GM21619 (cell line): Measurements from ENCODE around the gene BARX1.

Source experiments
- ATAC-seq: cut with Tn5 transposase; IDR thresholded peaks from one replicate; pipeline ENCODE4 v1.9.1; 2021; ENCODE audit not compliant: unreplicated experiment

The BARX1 gene

GRCh38 chr9:93929231-93929630 lies 25.9 kb downstream of the BARX1 start:
- ATAC-seq = no peak

GRCh38 chr9:93922535-93922934 lies 32.6 kb downstream of the BARX1 start:
- ATAC-seq = no peak

- ATAC-seq = no peak
Observed at GRCh38 chr9:93920131-93920800, 34.9 kb downstream of the BARX1 start.

GRCh38 chr9:93918061-93918460 lies 37.1 kb downstream of the BARX1 start:
- no peak for ATAC-seq

GRCh38 chr9:93917121-93917853 lies 37.9 kb downstream of the BARX1 start:
- ATAC-seq = no peak

GRCh38 chr9:93916358-93916757 lies 38.8 kb downstream of the BARX1 start:
- ATAC-seq = no peak

GRCh38 chr9:93911801-93912554 lies 43.2 kb downstream of the BARX1 start:
- ATAC-seq = no peak

GRCh38 chr9:93911136-93911745 lies 43.9 kb downstream of the BARX1 start:
- no peak for ATAC-seq

GRCh38 chr9:93910598-93910997 lies 44.6 kb downstream of the BARX1 start:
- ATAC-seq = no peak

- no peak for ATAC-seq
Observed at GRCh38 chr9:93910196-93910595, 45.0 kb downstream of the BARX1 start.

GRCh38 chr9:93909242-93909616 lies 45.9 kb downstream of the BARX1 start:
- ATAC-seq = no peak

GRCh38 chr9:93908591-93909241 lies 46.4 kb downstream of the BARX1 start:
- ATAC-seq = no peak

GRCh38 chr9:93907551-93908199 lies 47.5 kb downstream of the BARX1 start:
- no peak for ATAC-seq

GRCh38 chr9:93906195-93906880 lies 48.8 kb downstream of the BARX1 start:
- ATAC-seq = no peak

- no peak for ATAC-seq
Observed at GRCh38 chr9:93905473-93906133, 49.6 kb downstream of the BARX1 start.

- ATAC-seq = no peak
Observed at GRCh38 chr9:93904649-93905472, 50.3 kb downstream of the BARX1 start.

GRCh38 chr9:93903886-93904648 lies 51.1 kb downstream of the BARX1 start:
- no peak for ATAC-seq
